ENCODE data around the gene ELAVL3. TPM values are rescaled to one million over a fixed set of nuclear protein-coding genes. Genes with fewer than 3 reads are reported as not detected.

Gene ELAVL3
- polyA plus RNA-seq, 1 donor from 2014 or later: 38.7 TPM

- Histone ChIP-seq H3K9me3 (ENCODE audit: low read length) (no peaks in the 10 kb centered on the region), H3K9ac (ENCODE audit: low read length) (no peak overlapping the region), H3K27ac (ENCODE audit: low read length) (no peak overlapping the region), H3F3A (ENCODE audit: insufficient read depth, low read length, poor library complexity, severe bottlenecking) (peaks cover 3% of the 10 kb centered on the region), H3K9me2 (ENCODE audit: insufficient read depth, low read length) (no peaks in the 10 kb centered on the region), H2AFZ (ENCODE audit: low read depth, low read length) (no peak overlapping the region), H3K4me2 (ENCODE audit: low read length) (no peak overlapping the region), H3K4me3 (ENCODE audit: low read length) (no peak overlapping the region), H4K20me1 (ENCODE audit: insufficient read depth) (no peaks in the 10 kb centered on the region), H3K27me3 (ENCODE audit: insufficient read depth, low read depth, low read length) (no peaks in the 10 kb centered on the region), H3K36me3 (ENCODE audit: insufficient read depth, low read length) (no peaks in the 10 kb centered on the region), H3K79me2 (replicated peaks; ENCODE audit: insufficient read depth, low read length) (no peaks in the 10 kb centered on the region)
- TF ChIP-seq POLR2AphosphoS5 (IDR thresholded peaks at IDR 0.05) (no peak), TAF1 (IDR thresholded peaks at IDR 0.05; ENCODE audit: low read depth) (no peak), REST (IDR thresholded peaks at IDR 0.05; ENCODE audit: borderline replicate concordance) (no peak), RAD21 (conservative IDR thresholded peaks at IDR 0.05) (no peak), EZH2 (IDR thresholded peaks at IDR 0.05; ENCODE audit: borderline replicate concordance, insufficient read depth, low read length, poor library complexity, severe bottlenecking) (no peak), MXI1 (conservative IDR thresholded peaks at IDR 0.05; ENCODE audit: poor library complexity, severe bottlenecking) (no peak), SMC3 (conservative IDR thresholded peaks at IDR 0.05; ENCODE audit: poor library complexity) (no peak)
These were observed 28.1 kb downstream of the ELAVL3 start for GRCh38 chr19:11452620-11453310.

GRCh38 chr19:11451871-11452619 lies 28.8 kb downstream of the ELAVL3 start:
- H3K27ac ChIP-seq (ENCODE audit: low read length): no peak overlapping the region
- H3K79me2 ChIP-seq (replicated peaks; ENCODE audit: insufficient read depth, low read length): no peaks in the 10 kb centered on the region
- no peaks in the 10 kb centered on the region for H4K20me1 ChIP-seq (ENCODE audit: insufficient read depth)
- H3K9ac ChIP-seq (ENCODE audit: low read length): no peak overlapping the region
- H3K9me2 ChIP-seq (ENCODE audit: insufficient read depth, low read length): no peaks in the 10 kb centered on the region
- H3K4me3 ChIP-seq (ENCODE audit: low read length): no peak overlapping the region
- no peak overlapping the region for H3K4me2 ChIP-seq (ENCODE audit: low read length)
- H3K27me3 ChIP-seq (ENCODE audit: insufficient read depth, low read depth, low read length): no peaks in the 10 kb centered on the region
- TF ChIP-seq POLR2AphosphoS5 (IDR thresholded peaks at IDR 0.05) (peak; percentile 31), EP300 (conservative IDR thresholded peaks at IDR 0.05; ENCODE audit: poor library complexity, severe bottlenecking) (no peak), EZH2 (IDR thresholded peaks at IDR 0.05; ENCODE audit: borderline replicate concordance, insufficient read depth, low read length, poor library complexity, severe bottlenecking) (no peak)
- H2AFZ ChIP-seq (ENCODE audit: low read depth, low read length): no peak overlapping the region
- H3K36me3 ChIP-seq (ENCODE audit: insufficient read depth, low read length): no peaks in the 10 kb centered on the region
- H3F3A ChIP-seq (ENCODE audit: insufficient read depth, low read length, poor library complexity, severe bottlenecking): peaks cover 3% of the 10 kb centered on the region
- no peaks in the 10 kb centered on the region for H3K9me3 ChIP-seq (ENCODE audit: low read length)

GRCh38 chr19:11451327-11451870 lies 29.4 kb downstream of the ELAVL3 start:
- TF ChIP-seq EP300 (conservative IDR thresholded peaks at IDR 0.05; ENCODE audit: poor library complexity, severe bottlenecking) (no peak), EZH2 (IDR thresholded peaks at IDR 0.05; ENCODE audit: borderline replicate concordance, insufficient read depth, low read length, poor library complexity, severe bottlenecking) (no peak), CTCF (IDR thresholded peaks at IDR 0.05; ENCODE audit: poor library complexity, severe bottlenecking) (no peak), SMC3 (conservative IDR thresholded peaks at IDR 0.05; ENCODE audit: poor library complexity) (no peak), MXI1 (conservative IDR thresholded peaks at IDR 0.05; ENCODE audit: poor library complexity, severe bottlenecking) (no peak), POLR2AphosphoS5 (IDR thresholded peaks at IDR 0.05) (no peak), TAF1 (IDR thresholded peaks at IDR 0.05; ENCODE audit: low read depth) (no peak), RAD21 (conservative IDR thresholded peaks at IDR 0.05) (no peak), REST (IDR thresholded peaks at IDR 0.05; ENCODE audit: borderline replicate concordance) (no peak)
- no peak overlapping the region for H3K9ac ChIP-seq (ENCODE audit: low read length)
- no peaks in the 10 kb centered on the region for H3K9me3 ChIP-seq (ENCODE audit: low read length)
- no peak overlapping the region for H3K4me2 ChIP-seq (ENCODE audit: low read length)
- no peak overlapping the region for H2AFZ ChIP-seq (ENCODE audit: low read depth, low read length)
- no peaks in the 10 kb centered on the region for H4K20me1 ChIP-seq (ENCODE audit: insufficient read depth)
- H3K79me2 ChIP-seq (replicated peaks; ENCODE audit: insufficient read depth, low read length): no peaks in the 10 kb centered on the region
- H3F3A ChIP-seq (ENCODE audit: insufficient read depth, low read length, poor library complexity, severe bottlenecking): peaks cover 3% of the 10 kb centered on the region
- H3K27me3 ChIP-seq (ENCODE audit: insufficient read depth, low read depth, low read length): no peaks in the 10 kb centered on the region
- no peak overlapping the region for H3K27ac ChIP-seq (ENCODE audit: low read length)
- H3K9me2 ChIP-seq (ENCODE audit: insufficient read depth, low read length): no peaks in the 10 kb centered on the region
- H3K36me3 ChIP-seq (ENCODE audit: insufficient read depth, low read length): no peaks in the 10 kb centered on the region
- H3K4me3 ChIP-seq (ENCODE audit: low read length): no peak overlapping the region
